ENCODE measurements around the gene PCARE.

DNA sequence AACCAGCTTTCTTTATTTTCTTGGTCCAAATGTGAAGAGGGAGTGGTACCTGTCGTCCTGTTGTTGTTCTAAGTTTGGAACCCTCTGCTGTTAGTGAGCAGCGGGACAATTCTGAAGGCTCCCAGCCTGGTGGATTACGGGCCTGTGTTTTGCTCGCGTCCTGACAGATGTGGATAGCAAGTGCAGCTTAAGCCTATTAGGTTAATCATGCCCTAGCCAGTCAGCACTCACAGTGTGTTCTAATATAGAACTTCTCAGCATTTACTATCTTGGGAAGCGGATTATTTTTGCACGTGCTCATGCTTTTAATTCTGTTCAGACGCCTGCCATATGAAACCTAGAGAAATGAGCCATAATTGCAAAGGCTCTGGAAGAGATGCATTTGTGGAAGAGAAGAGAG lies at the start of gene PCARE:
- TF ChIP-seq TAF1 (conservative IDR thresholded peaks at IDR 0.05) (no peak), SP1 (IDR thresholded peaks at IDR 0.05) (no peak)
- TF ChIP-seq, protein P1, sequence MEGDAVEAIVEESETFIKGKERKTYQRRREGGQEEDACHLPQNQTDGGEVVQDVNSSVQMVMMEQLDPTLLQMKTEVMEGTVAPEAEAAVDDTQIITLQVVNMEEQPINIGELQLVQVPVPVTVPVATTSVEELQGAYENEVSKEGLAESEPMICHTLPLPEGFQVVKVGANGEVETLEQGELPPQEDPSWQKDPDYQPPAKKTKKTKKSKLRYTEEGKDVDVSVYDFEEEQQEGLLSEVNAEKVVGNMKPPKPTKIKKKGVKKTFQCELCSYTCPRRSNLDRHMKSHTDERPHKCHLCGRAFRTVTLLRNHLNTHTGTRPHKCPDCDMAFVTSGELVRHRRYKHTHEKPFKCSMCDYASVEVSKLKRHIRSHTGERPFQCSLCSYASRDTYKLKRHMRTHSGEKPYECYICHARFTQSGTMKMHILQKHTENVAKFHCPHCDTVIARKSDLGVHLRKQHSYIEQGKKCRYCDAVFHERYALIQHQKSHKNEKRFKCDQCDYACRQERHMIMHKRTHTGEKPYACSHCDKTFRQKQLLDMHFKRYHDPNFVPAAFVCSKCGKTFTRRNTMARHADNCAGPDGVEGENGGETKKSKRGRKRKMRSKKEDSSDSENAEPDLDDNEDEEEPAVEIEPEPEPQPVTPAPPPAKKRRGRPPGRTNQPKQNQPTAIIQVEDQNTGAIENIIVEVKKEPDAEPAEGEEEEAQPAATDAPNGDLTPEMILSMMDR (IDR thresholded peaks at IDR 0.05; ENCODE audit: low read depth, low read length, missing input control): no peak
- TF ChIP-seq, protein P2, sequence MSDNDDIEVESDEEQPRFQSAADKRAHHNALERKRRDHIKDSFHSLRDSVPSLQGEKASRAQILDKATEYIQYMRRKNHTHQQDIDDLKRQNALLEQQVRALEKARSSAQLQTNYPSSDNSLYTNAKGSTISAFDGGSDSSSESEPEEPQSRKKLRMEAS (IDR thresholded peaks at IDR 0.05): no peak
